K562 (cell line): ENCODE results near the gene GLB1L. TPM values are rescaled to one million over a fixed set of nuclear protein-coding genes. Genes with fewer than 3 reads are reported as not detected.

ENCODE experiments used
- ATF7 ChIP-seq: fragments of 450-650 bp; IDR thresholded peaks from 2 replicates; pipeline ENCODE4 v1.7.1; 2014; ENCODE audit warnings: mild to moderate bottlenecking, moderate library complexity
- GATAD2B ChIP-seq: fragments of 450-650 bp; IDR thresholded peaks from 2 replicates; pipeline ENCODE4 v1.6.1; 2017; ENCODE audit warnings: mild to moderate bottlenecking, borderline replicate concordance
- KAT2B ChIP-seq: IDR thresholded peaks from one replicate; pipeline ENCODE4 v1.6.1; 2012; ENCODE audit warnings: low read depth, mild to moderate bottlenecking, control low read depth, inconsistent platforms, low read length, moderate library complexity
- MAZ ChIP-seq, 2 experiments: fragments of 450-650 bp in 1 of 2; sonication (generic) in 1 of 2; formaldehyde crosslinking; IDR thresholded peaks in 1 of 2; conservative IDR thresholded peaks in 1 of 2; 2 replicates each; pipeline versions ENCODE4 v1.4.0 to v1.5.0; 2020; ENCODE audit warnings: mild to moderate bottlenecking in 1 of 2, missing genetic modification reagents in 1 of 2
- PKNOX1 ChIP-seq: fragments of 450-650 bp; IDR thresholded peaks from 2 replicates; pipeline ENCODE4 v1.6.1; 2016
- RBBP5 ChIP-seq: fragments of 200-600 bp; sonication (generic); IDR thresholded peaks from 2 replicates; pipeline ENCODE4 v1.6.1; 2012; ENCODE audit warnings: borderline replicate concordance, mild to moderate bottlenecking, low read length, control low read depth, inconsistent platforms; ENCODE audit not compliant: insufficient read depth, poor library complexity, severe bottlenecking
- RBFOX2 ChIP-seq: fragments of 200-400 bp; formaldehyde crosslinking; IDR thresholded peaks from 2 replicates; pipeline ENCODE4 v1.6.1; 2017; ENCODE audit warnings: low read depth, mild to moderate bottlenecking, low read length, moderate library complexity
- RFX7 ChIP-seq: fragments of 250-450 bp; sonication (Bioruptor Pico); IDR thresholded peaks from 2 replicates; pipeline ENCODE4 v1.5.1; 2021; ENCODE audit warnings: mild to moderate bottlenecking
- RUNX1 ChIP-seq: sonication (generic); IDR thresholded peaks from 2 replicates; pipeline ENCODE4 v1.6.1; 2016; ENCODE audit warnings: antibody characterized with exemption, low read depth
- SAFB ChIP-seq: fragments of 200-400 bp; formaldehyde crosslinking; IDR thresholded peaks from 2 replicates; pipeline ENCODE4 v1.6.1; 2017; ENCODE audit warnings: low read depth, low read length, borderline replicate concordance
- SMAD4 ChIP-seq: fragments of 250-450 bp; sonication (Bioruptor Pico); conservative IDR thresholded peaks from 2 replicates; pipeline ENCODE4 v1.8.0; 2021; ENCODE audit warnings: inconsistent platforms, mild to moderate bottlenecking, moderate library complexity
- SUPT5H ChIP-seq: fragments of 450-650 bp; IDR thresholded peaks from 2 replicates; pipeline ENCODE4 v1.6.1; 2016
- TAF1 ChIP-seq: IDR thresholded peaks from 2 replicates; pipeline ENCODE4 v1.6.1; 2011; ENCODE audit warnings: mild to moderate bottlenecking, low read length, moderate library complexity; ENCODE audit not compliant: insufficient read depth, control insufficient read depth, severe bottlenecking; ENCODE audit errors: extremely low read depth
- TFAM ChIP-seq: fragments of 250-450 bp; sonication (Bioruptor Pico); conservative IDR thresholded peaks from 2 replicates; pipeline ENCODE4 v1.5.0; 2021; ENCODE audit warnings: mild to moderate bottlenecking, moderate library complexity
- ZNF184 ChIP-seq: sonication (generic); formaldehyde crosslinking; IDR thresholded peaks from 2 replicates; pipeline ENCODE4 v1.5.0; 2020; ENCODE audit warnings: missing genetic modification reagents
- ZNF408 ChIP-seq: fragments of 250-450 bp; sonication (Bioruptor Pico); IDR thresholded peaks from 2 replicates; pipeline ENCODE4 v1.4.0; 2020; ENCODE audit warnings: low read depth, mild to moderate bottlenecking, moderate library complexity
- polyA plus RNA-seq, 8 experiments: library from polyadenylated mRNA; depleted of rRNA in 4 of 8; stranded (reverse) in 5 of 8; unstranded in 3 of 8; fragments of >200 nt; fragmentation: Nextera tagmentation in 2 of 8; fragmentation: Illumina TruSeq in 1 of 8; extraction: Ambion mirVana in 2 of 8; extraction: Trizol in 1 of 8; gene quantifications; 2 replicates each; pipeline versions ENCODE4 v1.2.1 to v1.2.3, GENCODE V29; 2011 to 2014; ENCODE audit warnings: inconsistent platforms in 1 of 8, missing spikeins in 1 of 8
- total RNA-seq, 7 experiments: library from RNA; depleted of rRNA in 6 of 7; stranded (reverse); fragments of >200 nt in 6 of 7; fragmentation: Illumina TruSeq in 2 of 7; extraction: Trizol in 2 of 7; gene quantifications; 2 replicates each; pipeline versions ENCODE4 v1.2.1 to v1.2.3, GENCODE V29; 2011 to 2021; ENCODE audit warnings: low replicate concordance in 1 of 7
- TF ChIP-seq, protein P1 (sequence below): IDR thresholded peaks from 2 replicates; pipeline ENCODE4 v1.6.1; 2011; ENCODE audit not compliant: insufficient read length; ENCODE audit errors: extremely low read depth
- TF ChIP-seq, protein P2 (sequence below), 2 experiments: IDR thresholded peaks; 2 replicates each; pipeline ENCODE4 v1.6.1; 2011; ENCODE audit warnings: borderline replicate concordance in 1 of 2, control low read depth in 1 of 2, low read depth in 1 of 2, low read length in 1 of 2, mild to moderate bottlenecking in 1 of 2, mixed read lengths in 1 of 2, moderate library complexity in 1 of 2; ENCODE audit not compliant: insufficient read depth in 1 of 2, insufficient read length in 1 of 2, poor library complexity in 1 of 2, severe bottlenecking in 1 of 2; ENCODE audit errors: extremely low read depth in 1 of 2
- TF ChIP-seq, protein P3 (sequence below), 2 experiments: fragments of 450-650 bp in 1 of 2; IDR thresholded peaks; 2 replicates each; pipeline ENCODE4 v1.6.1; 2011 to 2017; ENCODE audit warnings: low read depth in 2 of 2, antibody characterized with exemption in 1 of 2, borderline replicate concordance in 1 of 2, low read length in 1 of 2, mild to moderate bottlenecking in 1 of 2, mixed read lengths in 1 of 2; ENCODE audit not compliant: control insufficient read depth in 1 of 2

The GLB1L gene
- total and polyA plus RNA-seq, 9 of the 15 experiments (the other 6 are each of a cell fraction or from before 2014, with no cell fraction given), result 0.42 to 2.9 (median 2.5) TPM

- TF ChIP-seq TFAM (CRISPR knock-in tag), result no peak
- TF ChIP-seq PKNOX1, result 0 out of 2 replicates have a peak, but pooled peaks have one; percentile 13
- no peak for TF ChIP-seq ZNF408
- TF ChIP-seq, protein P1, sequence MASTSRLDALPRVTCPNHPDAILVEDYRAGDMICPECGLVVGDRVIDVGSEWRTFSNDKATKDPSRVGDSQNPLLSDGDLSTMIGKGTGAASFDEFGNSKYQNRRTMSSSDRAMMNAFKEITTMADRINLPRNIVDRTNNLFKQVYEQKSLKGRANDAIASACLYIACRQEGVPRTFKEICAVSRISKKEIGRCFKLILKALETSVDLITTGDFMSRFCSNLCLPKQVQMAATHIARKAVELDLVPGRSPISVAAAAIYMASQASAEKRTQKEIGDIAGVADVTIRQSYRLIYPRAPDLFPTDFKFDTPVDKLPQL, result no peak
- peak; percentile 52 for TF ChIP-seq RBBP5
- TF ChIP-seq MAZ (CRISPR knock-in tag; conservative IDR thresholded peaks at IDR 0.05 in 1 of 2, IDR thresholded peaks at IDR 0.05 in 1 of 2), result peak; percentile 68 to 79
- TF ChIP-seq ATF7, result peak; percentile 97
- no peak for TF ChIP-seq SAFB
- TF ChIP-seq, protein P2, sequence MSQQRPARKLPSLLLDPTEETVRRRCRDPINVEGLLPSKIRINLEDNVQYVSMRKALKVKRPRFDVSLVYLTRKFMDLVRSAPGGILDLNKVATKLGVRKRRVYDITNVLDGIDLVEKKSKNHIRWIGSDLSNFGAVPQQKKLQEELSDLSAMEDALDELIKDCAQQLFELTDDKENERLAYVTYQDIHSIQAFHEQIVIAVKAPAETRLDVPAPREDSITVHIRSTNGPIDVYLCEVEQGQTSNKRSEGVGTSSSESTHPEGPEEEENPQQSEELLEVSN (IDR thresholded peaks at IDR 0.05; ENCODE audit: borderline replicate concordance in 1 of 2, extremely low read depth in 1 of 2, insufficient read depth in 1 of 2, insufficient read length in 1 of 2, low read depth in 1 of 2, low read length in 1 of 2, poor library complexity in 1 of 2, severe bottlenecking in 1 of 2), result peak in 1 of 2 experiments; percentile 32
- TF ChIP-seq RUNX1, result 0 out of 2 replicates have a peak, but pooled peaks have one; percentile 73
- no peak for TF ChIP-seq RFX7 (CRISPR knock-in tag)
- TF ChIP-seq GATAD2B, result 0 out of 2 replicates have a peak, but pooled peaks have one; percentile 50
- TF ChIP-seq SUPT5H, result peak; percentile 88
- TF ChIP-seq, protein P3, sequence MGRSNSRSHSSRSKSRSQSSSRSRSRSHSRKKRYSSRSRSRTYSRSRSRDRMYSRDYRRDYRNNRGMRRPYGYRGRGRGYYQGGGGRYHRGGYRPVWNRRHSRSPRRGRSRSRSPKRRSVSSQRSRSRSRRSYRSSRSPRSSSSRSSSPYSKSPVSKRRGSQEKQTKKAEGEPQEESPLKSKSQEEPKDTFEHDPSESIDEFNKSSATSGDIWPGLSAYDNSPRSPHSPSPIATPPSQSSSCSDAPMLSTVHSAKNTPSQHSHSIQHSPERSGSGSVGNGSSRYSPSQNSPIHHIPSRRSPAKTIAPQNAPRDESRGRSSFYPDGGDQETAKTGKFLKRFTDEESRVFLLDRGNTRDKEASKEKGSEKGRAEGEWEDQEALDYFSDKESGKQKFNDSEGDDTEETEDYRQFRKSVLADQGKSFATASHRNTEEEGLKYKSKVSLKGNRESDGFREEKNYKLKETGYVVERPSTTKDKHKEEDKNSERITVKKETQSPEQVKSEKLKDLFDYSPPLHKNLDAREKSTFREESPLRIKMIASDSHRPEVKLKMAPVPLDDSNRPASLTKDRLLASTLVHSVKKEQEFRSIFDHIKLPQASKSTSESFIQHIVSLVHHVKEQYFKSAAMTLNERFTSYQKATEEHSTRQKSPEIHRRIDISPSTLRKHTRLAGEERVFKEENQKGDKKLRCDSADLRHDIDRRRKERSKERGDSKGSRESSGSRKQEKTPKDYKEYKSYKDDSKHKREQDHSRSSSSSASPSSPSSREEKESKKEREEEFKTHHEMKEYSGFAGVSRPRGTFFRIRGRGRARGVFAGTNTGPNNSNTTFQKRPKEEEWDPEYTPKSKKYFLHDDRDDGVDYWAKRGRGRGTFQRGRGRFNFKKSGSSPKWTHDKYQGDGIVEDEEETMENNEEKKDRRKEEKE (IDR thresholded peaks at IDR 0.05; ENCODE audit: borderline replicate concordance in 1 of 2, control insufficient read depth in 1 of 2, low read depth in 2 of 2, low read length in 1 of 2), result no peak
- TF ChIP-seq KAT2B, result no peak
- 0 out of 2 replicates have a peak, but pooled peaks have one; percentile 34 for TF ChIP-seq SMAD4 (CRISPR knock-in tag)
- peak; percentile 87 for TF ChIP-seq TAF1
- TF ChIP-seq ZNF184 (CRISPR knock-in tag), result no peak
- TF ChIP-seq RBFOX2, result peak; percentile 91
These were observed 38.7 kb downstream of the GLB1L start, which contains the start of gene ZFAND2B (continued) for GRCh38 chr2:219206328-219207133.
